Stimulated activated CD4-positive, alpha-beta T cell treated with anti-CD3 and anti-CD28 coated beads, Interleukin-12 subunit alpha, Interleukin-12 subunit beta, amount 100 ng/mL, for 24 hours (primary cell): Measurements from ENCODE around the gene FAM171A1.
"Not testable (repeated sequence)": the region's sequence is repeated elsewhere in the genome, so short reads cannot be mapped to it uniquely, and the experiment has no call there.

Experiments used
- DNase-seq, 2 experiments: peaks; one replicate each; pipeline ENCODE4 v3.0.0-alpha.2; 2020; ENCODE audit warnings: low read depth in 2 of 2

The FAM171A1 gene

GRCh38 chr10:15344876-15345285 lies 26.2 kb downstream of the FAM171A1 start:
- no peak for DNase-seq

GRCh38 chr10:15344256-15344875 lies 26.7 kb downstream of the FAM171A1 start:
- DNase-seq, result no peak

- DNase-seq, result no peak
Observed at GRCh38 chr10:15342970-15343369, 28.1 kb downstream of the FAM171A1 start.

GRCh38 chr10:15341502-15342128 lies 29.5 kb downstream of the FAM171A1 start:
- no peak for DNase-seq

GRCh38 chr10:15339892-15340291 lies 31.2 kb downstream of the FAM171A1 start:
- no peak for DNase-seq

GRCh38 chr10:15337441-15337923 lies 33.6 kb downstream of the FAM171A1 start:
- DNase-seq, result not testable (repeated sequence)

- no peak for DNase-seq
Observed at GRCh38 chr10:15336211-15336610, 34.9 kb downstream of the FAM171A1 start.

- DNase-seq, result no peak
Observed at GRCh38 chr10:15335508-15335907, 35.6 kb downstream of the FAM171A1 start.

- no peak for DNase-seq
Observed at GRCh38 chr10:15334650-15335323, 36.3 kb downstream of the FAM171A1 start.

- no peak for DNase-seq
Observed at GRCh38 chr10:15333909-15334649, 37.0 kb downstream of the FAM171A1 start.

- DNase-seq, result not testable (repeated sequence)
Observed at GRCh38 chr10:15333181-15333580, 37.9 kb downstream of the FAM171A1 start.

- no peak for DNase-seq
Observed at GRCh38 chr10:15331461-15331860, 39.6 kb downstream of the FAM171A1 start.

GRCh38 chr10:15329437-15329836 lies 41.7 kb downstream of the FAM171A1 start:
- no peak for DNase-seq

- no peak for DNase-seq
Observed at GRCh38 chr10:15325944-15326284, 45.2 kb downstream of the FAM171A1 start.

- no peak for DNase-seq
Observed at GRCh38 chr10:15325243-15325943, 45.7 kb downstream of the FAM171A1 start.

- no peak for DNase-seq
Observed at GRCh38 chr10:15324611-15325010, 46.5 kb downstream of the FAM171A1 start.

GRCh38 chr10:15324113-15324512 lies 47.0 kb downstream of the FAM171A1 start:
- DNase-seq, result no peak

- no peak for DNase-seq
Observed at GRCh38 chr10:15322356-15322755, 48.7 kb downstream of the FAM171A1 start.

GRCh38 chr10:15321431-15322341 lies 49.4 kb downstream of the FAM171A1 start:
- no peak for DNase-seq

- DNase-seq, result no peak
Observed at GRCh38 chr10:15320522-15321203, 50.4 kb downstream of the FAM171A1 start.
